Progenitor cell of endocrine pancreas (in vitro differentiated cells): ENCODE results near the gene NRBP1. TPM values are rescaled to one million over a fixed set of nuclear protein-coding genes. Genes with fewer than 3 reads are reported as not detected.

ENCODE experiments used
- DNase-seq: peaks from one replicate; pipeline ENCODE4 v3.0.0; 2021; ENCODE audit warnings: low spot score; ENCODE audit not compliant: unreplicated experiment
- H3K27ac Mint-ChIP-seq: 2 replicates; pipeline ENCODE4 v1.8.0; 2021; ENCODE audit warnings: mild to moderate bottlenecking, moderate library complexity, mixed read lengths
- H3K27me3 Mint-ChIP-seq: 2 replicates; pipeline ENCODE4 v1.8.0; 2021; ENCODE audit warnings: mixed read lengths
- H3K36me3 Mint-ChIP-seq: 2 replicates; pipeline ENCODE4 v1.8.0; 2022; ENCODE audit warnings: mixed read lengths; ENCODE audit not compliant: insufficient read depth
- H3K4me1 Mint-ChIP-seq: 2 replicates; pipeline ENCODE4 v1.8.0; 2021; ENCODE audit warnings: low read depth, mixed read lengths
- H3K4me3 Mint-ChIP-seq: 2 replicates; pipeline ENCODE4 v1.8.0; 2021; ENCODE audit warnings: low read depth, mild to moderate bottlenecking, moderate library complexity, mixed read lengths
- H3K9me3 Mint-ChIP-seq: 2 replicates; pipeline ENCODE4 v1.8.0; 2021; ENCODE audit warnings: low read depth, mixed read lengths
- total RNA-seq: library from RNA; stranded (reverse); gene quantifications from 2 replicates; pipeline ENCODE4 v1.2.1, GENCODE V29; 2021
- TF ChIP-seq, protein P1 (sequence below): fragments of 200-600 bp; sonication (generic); IDR thresholded peaks from one replicate; pipeline ENCODE4 v1.5.0; 2021; ENCODE audit warnings: antibody characterized with exemption, mild to moderate bottlenecking; ENCODE audit not compliant: unreplicated experiment

Gene NRBP1
- total RNA-seq, 1 donor from 2014 or later, result 120 TPM

DNA sequence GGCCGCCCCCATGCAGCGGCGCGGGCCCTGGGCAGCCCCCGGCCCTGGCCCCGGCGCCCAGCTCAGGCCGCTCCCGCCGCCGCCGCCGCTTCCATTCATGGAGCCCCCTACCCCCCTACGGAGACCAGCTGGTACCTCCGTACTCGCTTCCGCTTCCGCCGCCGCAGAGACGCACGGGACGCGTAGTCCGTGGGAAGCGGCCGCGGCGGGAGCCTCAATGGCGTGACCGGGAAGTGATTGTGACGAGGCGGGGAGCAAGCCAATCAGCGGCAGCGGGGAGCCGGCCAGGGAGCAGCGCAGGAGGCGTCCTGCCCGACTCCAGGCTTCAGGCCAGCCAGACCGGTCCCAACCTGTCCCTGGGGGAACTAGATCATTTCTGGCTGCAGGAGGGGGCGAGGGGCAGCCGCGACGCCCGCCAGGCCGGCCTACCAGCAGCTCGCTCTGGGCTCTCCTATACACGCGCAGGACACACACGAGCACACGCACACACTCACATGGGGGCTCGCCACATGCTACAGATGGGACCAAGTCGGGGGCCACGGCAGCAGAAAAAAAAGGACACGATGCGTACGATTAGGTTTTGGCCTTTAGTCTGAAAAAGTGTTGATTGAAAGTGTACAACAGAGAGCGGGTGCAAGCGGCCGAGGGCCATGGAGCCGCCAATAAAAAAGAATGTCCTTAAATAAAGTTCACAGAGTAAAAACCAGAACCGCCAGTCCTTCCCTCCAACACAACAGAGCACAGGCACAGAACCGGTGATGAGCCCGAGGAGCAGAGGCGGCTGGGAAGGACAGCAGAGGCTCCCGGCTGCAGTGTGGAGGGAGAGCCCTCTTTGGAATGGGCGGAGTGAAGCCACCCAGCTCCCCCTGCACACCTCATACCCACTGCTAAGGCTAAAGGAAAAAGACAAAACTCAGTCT, 47.5 kb upstream of the NRBP1 start, which contains the start of gene ZNF513:
Gene ZNF513 (minus strand): TSS at position 109 of the 920 bp plus-strand sequence. CDS start 208 bp downstream, outside the sequence.
- TF ChIP-seq, protein P1, sequence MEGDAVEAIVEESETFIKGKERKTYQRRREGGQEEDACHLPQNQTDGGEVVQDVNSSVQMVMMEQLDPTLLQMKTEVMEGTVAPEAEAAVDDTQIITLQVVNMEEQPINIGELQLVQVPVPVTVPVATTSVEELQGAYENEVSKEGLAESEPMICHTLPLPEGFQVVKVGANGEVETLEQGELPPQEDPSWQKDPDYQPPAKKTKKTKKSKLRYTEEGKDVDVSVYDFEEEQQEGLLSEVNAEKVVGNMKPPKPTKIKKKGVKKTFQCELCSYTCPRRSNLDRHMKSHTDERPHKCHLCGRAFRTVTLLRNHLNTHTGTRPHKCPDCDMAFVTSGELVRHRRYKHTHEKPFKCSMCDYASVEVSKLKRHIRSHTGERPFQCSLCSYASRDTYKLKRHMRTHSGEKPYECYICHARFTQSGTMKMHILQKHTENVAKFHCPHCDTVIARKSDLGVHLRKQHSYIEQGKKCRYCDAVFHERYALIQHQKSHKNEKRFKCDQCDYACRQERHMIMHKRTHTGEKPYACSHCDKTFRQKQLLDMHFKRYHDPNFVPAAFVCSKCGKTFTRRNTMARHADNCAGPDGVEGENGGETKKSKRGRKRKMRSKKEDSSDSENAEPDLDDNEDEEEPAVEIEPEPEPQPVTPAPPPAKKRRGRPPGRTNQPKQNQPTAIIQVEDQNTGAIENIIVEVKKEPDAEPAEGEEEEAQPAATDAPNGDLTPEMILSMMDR, result no peak
- peak within 1 kb of the TSS; percentile 92 for H3K4me3 Mint-ChIP-seq
- H3K27ac Mint-ChIP-seq, result peak within 1 kb of the TSS; percentile 99
- H3K36me3 Mint-ChIP-seq, result peaks cover 17% of the 10 kb centered on the region
- no peaks in the 10 kb centered on the region for H3K9me3 Mint-ChIP-seq
- H3K4me1 Mint-ChIP-seq, result peaks cover 16% of the 10 kb centered on the region
- peak; percentile 85 for DNase-seq
- no peaks in the 10 kb centered on the region for H3K27me3 Mint-ChIP-seq

DNA sequence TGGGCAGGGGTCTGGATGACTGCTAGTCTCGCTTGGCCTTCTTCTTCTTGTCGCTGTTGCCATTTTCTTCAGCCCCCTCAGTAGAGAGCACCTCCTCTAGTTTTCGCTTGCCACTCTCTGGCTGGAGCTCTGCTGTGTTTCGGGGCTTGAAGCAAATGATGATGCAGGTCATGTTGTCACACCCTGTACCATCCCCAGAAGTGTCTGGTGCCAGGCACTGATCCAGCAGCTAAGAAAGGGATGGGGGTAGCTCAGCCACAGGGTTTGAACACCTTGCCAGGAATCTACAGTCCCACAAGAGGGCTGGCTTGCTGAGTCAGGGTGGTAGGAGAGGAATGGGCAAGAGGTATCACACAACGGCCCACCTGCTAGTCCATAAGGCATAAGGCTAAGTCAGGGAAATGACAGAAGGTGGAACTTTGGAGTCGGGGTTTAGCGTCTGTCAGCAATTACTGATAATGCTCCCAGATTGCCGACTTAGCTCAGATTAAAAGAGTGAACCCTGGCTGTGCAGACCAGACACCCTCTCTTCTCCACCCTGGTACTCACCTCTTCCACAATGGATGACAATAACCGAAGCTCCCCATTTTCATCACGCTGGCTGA, 46.8 kb upstream of the NRBP1 start:
- Mint-ChIP-seq H3K4me1 (peaks cover 16% of the 10 kb centered on the region), H3K36me3 (peaks cover 17% of the 10 kb centered on the region), H3K27ac (peak overlapping the region; percentile 99), H3K4me3 (peak overlapping the region; percentile 92), H3K27me3 (no peaks in the 10 kb centered on the region), H3K9me3 (no peaks in the 10 kb centered on the region)
- TF ChIP-seq, protein P1, result no peak
- no peak for DNase-seq

DNA sequence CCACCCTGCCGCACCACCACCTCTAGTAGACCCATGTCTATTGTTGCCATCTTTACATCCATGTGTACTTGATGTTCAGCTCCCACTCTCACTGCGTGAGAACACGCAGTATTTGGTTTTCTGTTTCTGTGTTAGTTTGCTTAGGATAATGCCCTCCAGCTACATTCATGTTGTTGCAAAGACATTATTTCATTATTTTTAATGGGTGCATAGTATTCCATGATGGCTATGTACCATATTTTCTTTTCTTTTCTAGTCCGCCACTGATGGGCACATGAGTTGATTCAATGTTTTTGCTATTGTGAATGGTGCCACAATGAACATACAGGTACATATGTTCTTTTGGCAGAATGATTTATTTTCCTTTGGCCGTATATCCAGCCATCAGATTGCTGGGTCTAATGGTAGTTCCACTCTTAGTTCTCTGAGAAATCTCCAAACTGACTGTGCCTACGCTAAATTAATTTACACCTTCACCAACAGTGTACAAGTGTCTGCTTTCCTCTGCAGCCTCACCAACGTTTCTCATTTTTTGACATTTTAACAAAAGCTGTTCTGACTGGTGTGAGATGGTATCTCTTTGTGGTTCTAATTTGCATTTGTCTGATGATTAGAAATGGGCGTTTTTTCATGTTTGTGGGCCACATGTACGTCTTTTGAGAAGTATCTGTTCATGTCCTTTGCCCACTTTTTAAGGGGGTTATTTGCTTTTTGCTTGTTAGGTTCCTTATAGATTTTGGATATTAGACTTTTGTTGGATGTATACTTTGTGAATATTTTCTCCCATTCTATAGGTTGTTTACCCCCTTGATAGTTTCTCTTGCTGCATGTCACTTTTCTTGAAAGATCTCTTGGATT, 37.4 kb upstream of the NRBP1 start:
- peaks cover 13% of the 10 kb centered on the region for H3K36me3 Mint-ChIP-seq
- no peaks in the 10 kb centered on the region for H3K9me3 Mint-ChIP-seq
- no peak overlapping the region for H3K4me3 Mint-ChIP-seq
- H3K27ac Mint-ChIP-seq, result peak overlapping the region; percentile 49
- TF ChIP-seq, protein P1, result no peak
- DNase-seq, result no peak
- no peaks in the 10 kb centered on the region for H3K27me3 Mint-ChIP-seq
- H3K4me1 Mint-ChIP-seq, result no peaks in the 10 kb centered on the region

DNA sequence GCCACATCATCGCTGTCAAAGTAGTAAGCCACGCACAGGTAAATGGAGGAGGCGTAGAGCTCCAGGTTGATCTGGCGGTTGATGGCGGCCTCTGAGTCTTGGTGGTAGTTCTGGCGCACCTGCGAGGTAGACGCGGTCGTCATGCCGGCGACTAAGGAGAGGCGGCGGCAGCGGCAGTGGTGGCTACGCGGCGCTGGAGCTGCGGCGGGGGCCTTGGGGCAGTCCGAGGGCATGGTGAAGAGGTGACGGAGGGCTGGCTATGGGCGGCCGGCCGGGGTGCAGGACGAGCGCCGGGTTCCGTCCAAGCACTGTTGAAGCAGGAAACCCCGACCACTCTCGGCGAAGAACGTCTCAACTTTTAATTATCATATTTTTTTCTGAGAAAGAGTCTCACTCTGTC, 35.2 kb upstream of the NRBP1 start:
- DNase-seq, result no peak
- H3K27ac Mint-ChIP-seq, result no peak overlapping the region
- no peaks in the 10 kb centered on the region for H3K9me3 Mint-ChIP-seq
- no peak overlapping the region for H3K4me3 Mint-ChIP-seq
- peaks cover 13% of the 10 kb centered on the region for H3K36me3 Mint-ChIP-seq
- no peaks in the 10 kb centered on the region for H3K4me1 Mint-ChIP-seq
- TF ChIP-seq, protein P1, result no peak
- no peaks in the 10 kb centered on the region for H3K27me3 Mint-ChIP-seq

DNA sequence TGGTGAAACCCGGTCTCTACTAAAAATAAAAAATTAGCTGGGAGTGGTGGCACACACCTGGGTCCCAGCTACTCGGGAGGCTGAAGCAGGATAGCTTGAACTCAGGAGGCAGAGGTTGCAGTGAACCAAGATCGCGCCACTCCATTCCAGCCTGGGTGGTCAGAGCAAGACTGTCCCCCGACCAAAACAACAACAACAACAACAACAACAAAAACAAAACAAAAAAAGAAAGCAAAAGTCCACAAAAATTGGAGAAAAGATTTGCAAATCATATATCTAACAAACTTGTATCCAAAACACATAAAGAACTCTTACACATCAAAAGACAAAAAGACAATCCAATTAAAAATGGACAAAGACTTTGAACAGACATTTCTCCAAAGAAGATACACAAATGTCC, 29.5 kb upstream of the NRBP1 start:
- Mint-ChIP-seq H3K4me3 (no peak overlapping the region), H3K4me1 (no peaks in the 10 kb centered on the region), H3K27ac (no peak overlapping the region), H3K9me3 (no peaks in the 10 kb centered on the region), H3K27me3 (no peaks in the 10 kb centered on the region), H3K36me3 (peaks cover 1% of the 10 kb centered on the region)
- TF ChIP-seq, protein P1, result no peak
- no peak for DNase-seq
